IMR-90 (cell line): ENCODE data around the gene MYBPC3. TPM values are rescaled to one million over a fixed set of nuclear protein-coding genes. Genes with fewer than 3 reads are reported as not detected.

ENCODE experiments used
- ATAC-seq: fragments of 200-7000 bp; cut with Tn5 transposase; 2 replicates; pipeline ENCODE4 v1.9.1; 2020; ENCODE audit warnings: low read depth, mild to moderate bottlenecking, moderate library complexity
- BruUV-seq: library from RNA; stranded (reverse); fragments of 400-500 nt; replicated peaks from 2 replicates; lab custom pipeline; 2021; lab: Mats Ljungman, UMichigan
- CTCF ChIA-PET: fragments of 300-600 bp; formaldehyde crosslinking; extraction: SDS; loops from one replicate; lab custom pipeline; 2021; ENCODE audit warnings: antibody characterized with exemption; lab: Yijun Ruan, JAX
- POLR2A ChIA-PET: fragments of 300-600 bp; sonication (Branson Sonifier 250); formaldehyde crosslinking; loops from one replicate; lab custom pipeline; 2022; ENCODE audit warnings: antibody characterized with exemption; ENCODE audit not compliant: unreplicated experiment; lab: Charles Lee
- DNase-seq: peaks from one replicate; pipeline ENCODE4 v3.0.0; 2013
- H2AFZ ChIP-seq: replicated peaks from 2 replicates; pipeline ENCODE3; 2013; ENCODE audit warnings: low read length, mild to moderate bottlenecking; ENCODE audit not compliant: poor library complexity
- H2AK5ac ChIP-seq: 2 replicates; pipeline ENCODE4 v1.6.1; 2013; ENCODE audit warnings: low read depth, low read length, inconsistent platforms
- H2AK9ac ChIP-seq: replicated peaks from 2 replicates; pipeline ENCODE3; 2013; ENCODE audit warnings: mild to moderate bottlenecking, low read depth, low read length, moderate library complexity; ENCODE audit not compliant: poor library complexity
- H2BK120ac ChIP-seq: 2 replicates; pipeline ENCODE4 v1.6.1; 2013; ENCODE audit warnings: low read depth, low read length, inconsistent platforms
- H2BK15ac ChIP-seq: 3 replicates; pipeline ENCODE4 v1.6.1; 2013; ENCODE audit warnings: low read depth, low read length, inconsistent platforms
- H2BK20ac ChIP-seq: 2 replicates; pipeline ENCODE4 v1.6.1; 2013; ENCODE audit warnings: low read depth, mild to moderate bottlenecking, inconsistent platforms, low read length, moderate library complexity
- H2BK5ac ChIP-seq: 2 replicates; pipeline ENCODE4 v1.6.1; 2013; ENCODE audit warnings: mild to moderate bottlenecking, low read depth, low read length, inconsistent platforms; ENCODE audit not compliant: poor library complexity, severe bottlenecking
- H3K14ac ChIP-seq: replicated peaks from 2 replicates; pipeline ENCODE4 v1.6.1; 2013; ENCODE audit warnings: low read depth, low read length, inconsistent platforms
- H3K18ac ChIP-seq: 2 replicates; pipeline ENCODE4 v1.6.1; 2013; ENCODE audit warnings: low read depth, low read length, control low read depth
- H3K23ac ChIP-seq: 2 replicates; pipeline ENCODE4 v1.6.1; 2013; ENCODE audit warnings: low read depth, low read length, inconsistent platforms
- H3K27ac ChIP-seq: 2 replicates; pipeline ENCODE4 v1.5.1; 2013; ENCODE audit warnings: mild to moderate bottlenecking, control low read depth, low read length; ENCODE audit not compliant: insufficient read depth
- H3K27me3 ChIP-seq: 2 replicates; pipeline ENCODE4 v1.6.1; 2013; ENCODE audit warnings: low read length; ENCODE audit not compliant: control insufficient read depth, insufficient read depth
- H3K36me3 ChIP-seq: 2 replicates; pipeline ENCODE4 v1.6.1; 2013; ENCODE audit warnings: low read length, mixed read lengths; ENCODE audit not compliant: control insufficient read depth, insufficient read depth
- H3K4ac ChIP-seq: 2 replicates; pipeline ENCODE4 v1.6.1; 2013; ENCODE audit warnings: low read depth, low read length, inconsistent platforms
- H3K4me1 ChIP-seq: 2 replicates; pipeline ENCODE4 v1.6.1; 2013; ENCODE audit warnings: low read length, mixed read lengths; ENCODE audit not compliant: control insufficient read depth, insufficient read depth
- H3K4me2 ChIP-seq: 2 replicates; pipeline ENCODE4 v1.6.1; 2013; ENCODE audit warnings: low read depth, mild to moderate bottlenecking, control low read depth, low read length, moderate library complexity
- H3K4me3 ChIP-seq: 2 replicates; pipeline ENCODE4 v1.5.1; 2013; ENCODE audit warnings: low read depth, mild to moderate bottlenecking, control low read depth, low read length, moderate library complexity; ENCODE audit not compliant: insufficient read depth
- H3K56ac ChIP-seq: 2 replicates; pipeline ENCODE4 v1.6.1; 2013; ENCODE audit warnings: low read length, inconsistent platforms; ENCODE audit not compliant: insufficient read depth; ENCODE audit errors: extremely low read depth
- H3K79me1 ChIP-seq, 2 experiments: 2 replicates each; pipeline ENCODE4 v1.6.1; 2013; ENCODE audit warnings: low read length in 2 of 2, inconsistent platforms in 1 of 2, low read depth in 1 of 2
- H3K9ac ChIP-seq: 2 replicates; pipeline ENCODE4 v1.6.1; 2013; ENCODE audit warnings: low read depth, low read length, control low read depth
- H3K9me1 ChIP-seq: 2 replicates; pipeline ENCODE4 v1.6.1; 2013; ENCODE audit warnings: low read length, inconsistent platforms; ENCODE audit not compliant: insufficient read depth
- H3K9me3 ChIP-seq: 2 replicates; pipeline ENCODE4 v1.6.1; 2013; ENCODE audit warnings: low read length; ENCODE audit not compliant: control insufficient read depth, insufficient read depth
- H4K20me1 ChIP-seq: 2 replicates; pipeline ENCODE4 v1.6.1; 2013; ENCODE audit warnings: low read length, inconsistent platforms; ENCODE audit not compliant: insufficient read depth
- H4K5ac ChIP-seq: 2 replicates; pipeline ENCODE4 v1.6.1; 2013; ENCODE audit warnings: mild to moderate bottlenecking, low read depth, low read length, control low read depth
- H4K8ac ChIP-seq, 2 experiments: 2 replicates each; pipeline ENCODE4 v1.6.1; 2013; ENCODE audit warnings: low read depth in 2 of 2, low read length in 2 of 2, control low read depth in 1 of 2, inconsistent platforms in 1 of 2
- H4K91ac ChIP-seq: 2 replicates; pipeline ENCODE4 v1.6.1; 2013; ENCODE audit warnings: low read depth, low read length, inconsistent platforms; ENCODE audit not compliant: insufficient read depth
- FOS ChIP-seq: fragments of 150-350 bp; IDR thresholded peaks from 2 replicates; pipeline ENCODE4 v1.6.1; 2016; ENCODE audit warnings: low read depth, low read length
- MAFK ChIP-seq: IDR thresholded peaks from 2 replicates; pipeline ENCODE4 v1.6.1; 2012; ENCODE audit warnings: low read depth, low read length, improper control_type of control experiment
- MAZ ChIP-seq: IDR thresholded peaks from 2 replicates; pipeline ENCODE4 v1.6.1; 2012; ENCODE audit warnings: low read depth, mild to moderate bottlenecking, low read length, improper control_type of control experiment, moderate library complexity, borderline replicate concordance
- MXI1 ChIP-seq: IDR thresholded peaks from 2 replicates; pipeline ENCODE4 v1.6.1; 2012; ENCODE audit warnings: low read depth, mild to moderate bottlenecking, low read length, moderate library complexity, borderline replicate concordance
- RAD21 ChIP-seq: IDR thresholded peaks from 2 replicates; pipeline ENCODE4 v1.6.1; 2012; ENCODE audit warnings: low read length, improper control_type of control experiment
- RFX5 ChIP-seq: IDR thresholded peaks from 2 replicates; pipeline ENCODE4 v1.8.0; 2012; ENCODE audit warnings: low read depth, mild to moderate bottlenecking, low read length, moderate library complexity
- SMC3 ChIP-seq: fragments of 150-350 bp; IDR thresholded peaks from 2 replicates; pipeline ENCODE4 v1.6.1; 2016; ENCODE audit warnings: low read depth, mild to moderate bottlenecking, antibody characterized with exemption, low read length, moderate library complexity
- WGBS, 2 experiments: methylation state at CpG; one replicate each; pipeline versions ENCODE4 v1.1.5 to v1.1.7; 2013; ENCODE audit warnings: missing lambda C conversion rate in 2 of 2; ENCODE audit not compliant: insufficient read length in 1 of 2; ENCODE audit errors: extremely low coverage in 2 of 2; 5-methylcytosine and 5-hydroxymethylcytosine counted together
- dilution Hi-C: fragments of 300-500 bp; cut with HindIII; formaldehyde crosslinking; loops from one replicate; pipeline ENCODE4 v1.14.3; 2018; ENCODE audit warnings: low sequenced_read_pairs; ENCODE audit not compliant: unreplicated experiment
- in situ Hi-C: fragments of 300-500 bp; cut with MboI; formaldehyde crosslinking; loops from 3 replicates; pipeline ENCODE4 v1.14.3; 2019; ENCODE audit warnings: low sequenced_read_pairs, inconsistent platforms, mixed read lengths
- intact Hi-C: fragments of 100-400 bp; cut with micrococcal nuclease; formaldehyde crosslinking; loops from 2 replicates; pipeline ENCODE4 v1.10.0; 2022
- polyA plus RNA-seq, 3 experiments: library from polyadenylated mRNA; depleted of rRNA; stranded (reverse); fragments of >200 nt; gene quantifications; 2 replicates each; pipeline ENCODE4 v1.2.3, GENCODE V29; 2012; ENCODE audit warnings: low replicate concordance in 1 of 3
- total RNA-seq: library from RNA; depleted of rRNA; stranded (reverse); fragments of >200 nt; gene quantifications from 2 replicates; pipeline ENCODE4 v1.2.3, GENCODE V29; 2012
- TF ChIP-seq, protein P1 (sequence below): fragments of 150-350 bp; IDR thresholded peaks from 2 replicates; pipeline ENCODE4 v1.6.1; 2016; ENCODE audit warnings: low read depth, mild to moderate bottlenecking, low read length, moderate library complexity, borderline replicate concordance

The MYBPC3 gene
- total and polyA plus RNA-seq, 2 of the 4 experiments (the other 2 are of a cell fraction), result not detected

DNA sequence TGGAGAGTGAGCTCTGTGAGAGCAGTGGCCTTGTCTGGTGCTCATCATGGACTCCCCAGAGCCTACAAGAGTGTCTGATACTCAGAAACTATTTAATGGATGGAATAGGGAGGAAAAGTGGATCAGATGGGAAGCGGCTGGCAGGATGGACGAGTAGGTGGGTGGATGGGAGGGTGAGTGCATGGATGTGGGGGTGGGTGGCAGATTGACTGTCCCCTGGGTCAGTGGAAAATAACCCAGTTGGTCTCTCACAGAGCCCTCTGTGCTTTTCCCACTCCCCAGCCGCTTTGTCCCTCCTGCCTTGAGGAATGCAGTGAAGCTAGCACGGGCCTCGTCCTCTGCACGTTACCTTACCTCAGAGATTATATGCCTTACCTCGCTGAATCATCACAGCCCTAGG, 19.9 kb upstream of the MYBPC3 start:
- CTCF ChIA-PET, result no interaction called here
- WGBS, 2 experiments, result no CpG with 5 or more reads among the region's 7 CpGs
- in situ Hi-C loops, result loop anchor here (25.0 kb wide), 1 partner anchor 485 kb away; no protein-coding TSS in a partner anchor

More for the DNA sequence above, 19.9 kb upstream of the MYBPC3 start:
- Histone ChIP-seq H2AK9ac (no peak overlapping the region), H2BK5ac (no peak overlapping the region), H3K18ac (no peak overlapping the region), H3K4me3 (no peak overlapping the region), H3K9me1 (peaks cover 9% of the 10 kb centered on the region), H2AFZ (no peak overlapping the region), H3K9ac (no peak overlapping the region), H3K9me3 (no peaks in the 10 kb centered on the region), H3K4me1 (peaks cover 5% of the 10 kb centered on the region), H2AK5ac (no peak overlapping the region), H3K23ac (no peak overlapping the region), H2BK20ac (no peak overlapping the region), H3K27ac (no peak overlapping the region), H3K4me2 (no peak overlapping the region), H3K56ac (no peak overlapping the region), H3K36me3 (no peaks in the 10 kb centered on the region), H2BK15ac (no peak overlapping the region), H4K91ac (no peak overlapping the region), H3K14ac (no peak overlapping the region), H3K27me3 (peaks cover 2% of the 10 kb centered on the region), H4K8ac (no peak overlapping the region), H3K79me1 (no peaks in the 10 kb centered on the region), H4K5ac (no peak overlapping the region), H2BK120ac (no peak overlapping the region), H3K4ac (no peak overlapping the region), H4K20me1 (no peaks in the 10 kb centered on the region; the same call in 1 of the 2 replicates)
- intact Hi-C loops, result no loop called here
- no peak for DNase-seq
- TF ChIP-seq RFX5, result no peak
- no peak for TF ChIP-seq SMC3
- no peak for TF ChIP-seq MXI1
- TF ChIP-seq FOS, result no peak
- TF ChIP-seq, protein P1, sequence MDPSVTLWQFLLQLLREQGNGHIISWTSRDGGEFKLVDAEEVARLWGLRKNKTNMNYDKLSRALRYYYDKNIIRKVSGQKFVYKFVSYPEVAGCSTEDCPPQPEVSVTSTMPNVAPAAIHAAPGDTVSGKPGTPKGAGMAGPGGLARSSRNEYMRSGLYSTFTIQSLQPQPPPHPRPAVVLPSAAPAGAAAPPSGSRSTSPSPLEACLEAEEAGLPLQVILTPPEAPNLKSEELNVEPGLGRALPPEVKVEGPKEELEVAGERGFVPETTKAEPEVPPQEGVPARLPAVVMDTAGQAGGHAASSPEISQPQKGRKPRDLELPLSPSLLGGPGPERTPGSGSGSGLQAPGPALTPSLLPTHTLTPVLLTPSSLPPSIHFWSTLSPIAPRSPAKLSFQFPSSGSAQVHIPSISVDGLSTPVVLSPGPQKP, result no peak
- no peak for TF ChIP-seq RAD21
- TF ChIP-seq MAFK, result no peak
- no peak for TF ChIP-seq MAZ
- no TSS peak for BruUV-seq
- dilution Hi-C loops, result no loop called here
- ATAC-seq, result no peak
- POLR2A ChIA-PET, result no interaction called here
